Pons (tissue), 1 donor: Measurements from ENCODE around the gene ALDH2.
"Not testable (repeated sequence)": the region's sequence is repeated elsewhere in the genome, so short reads cannot be mapped to it uniquely, and the experiment has no call there.

Source experiments
- DNase-seq: peaks from one replicate; pipeline ENCODE4 v3.0.0-alpha.2; 2016; ENCODE audit warnings: low spot score

The ALDH2 gene

DNA sequence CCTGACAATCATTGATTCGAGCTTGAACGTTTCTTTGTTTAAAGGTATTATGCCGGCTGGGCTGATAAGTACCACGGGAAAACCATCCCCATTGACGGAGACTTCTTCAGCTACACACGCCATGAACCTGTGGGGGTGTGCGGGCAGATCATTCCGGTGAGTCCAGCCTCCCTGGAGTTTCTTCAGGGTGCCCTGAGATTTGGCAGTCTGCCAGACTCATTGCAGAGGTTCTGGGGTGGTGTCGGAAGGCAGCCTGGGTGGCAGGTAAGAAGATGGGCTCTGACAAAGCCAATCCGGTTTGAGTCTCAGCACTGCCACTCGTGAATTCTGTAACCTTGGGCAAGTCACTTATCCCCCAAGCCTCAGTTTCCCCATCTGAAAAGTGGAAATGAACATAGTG, 23.0 kb downstream of the ALDH2 start:
- no peak for DNase-seq

DNA sequence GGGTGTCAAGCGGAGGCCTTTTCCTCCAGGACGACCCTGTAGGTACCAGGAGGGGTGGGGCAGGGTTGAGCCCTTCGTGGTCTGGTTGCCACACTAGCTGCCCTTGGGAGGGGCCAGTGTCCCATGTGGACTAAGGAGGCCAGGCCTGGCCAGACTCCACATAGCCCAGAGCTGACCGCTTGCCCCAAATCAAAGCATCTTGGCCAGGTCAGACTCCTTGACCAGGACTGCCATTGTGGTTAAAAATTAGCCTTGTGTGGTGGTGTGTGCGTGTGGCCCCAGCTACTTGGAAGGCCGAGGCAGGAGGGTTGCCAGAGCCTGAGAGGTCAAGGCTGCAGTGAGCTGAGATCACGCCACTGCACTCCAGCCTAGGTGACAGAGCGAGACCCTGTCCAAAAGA, 24.8 kb downstream of the ALDH2 start:
- no peak for DNase-seq

DNA sequence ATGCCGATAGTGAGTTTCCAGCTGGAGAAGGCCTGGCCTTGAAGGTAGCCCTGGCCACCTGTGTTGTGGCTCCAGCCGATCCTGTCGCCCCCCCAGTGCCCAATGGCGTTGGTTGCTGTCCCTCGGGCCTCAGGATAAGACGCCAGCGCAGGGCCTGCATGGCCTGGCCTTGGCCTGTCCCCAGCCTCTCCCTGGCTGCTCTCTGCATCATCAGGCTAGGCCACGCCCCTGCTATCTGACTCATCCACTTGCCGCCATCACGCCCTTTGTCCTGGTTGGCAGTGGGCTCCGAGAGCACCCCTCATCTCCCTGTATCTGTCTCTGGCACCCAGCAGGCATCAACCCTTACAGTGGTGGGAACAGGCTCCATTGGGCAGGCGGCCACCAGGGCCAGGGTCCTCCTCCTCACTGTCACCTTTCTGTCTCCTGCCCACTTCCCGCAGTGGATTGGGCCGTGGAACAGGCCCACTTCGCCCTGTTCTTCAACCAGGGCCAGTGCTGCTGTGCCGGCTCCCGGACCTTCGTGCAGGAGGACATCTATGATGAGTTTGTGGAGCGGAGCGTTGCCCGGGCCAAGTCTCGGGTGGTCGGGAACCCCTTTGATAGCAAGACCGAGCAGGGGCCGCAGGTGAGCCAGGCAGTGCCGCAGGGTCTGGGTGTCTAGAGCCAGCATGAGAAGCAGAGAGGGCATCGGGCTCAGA, 25.6 kb downstream of the ALDH2 start:
- no peak for DNase-seq

DNA sequence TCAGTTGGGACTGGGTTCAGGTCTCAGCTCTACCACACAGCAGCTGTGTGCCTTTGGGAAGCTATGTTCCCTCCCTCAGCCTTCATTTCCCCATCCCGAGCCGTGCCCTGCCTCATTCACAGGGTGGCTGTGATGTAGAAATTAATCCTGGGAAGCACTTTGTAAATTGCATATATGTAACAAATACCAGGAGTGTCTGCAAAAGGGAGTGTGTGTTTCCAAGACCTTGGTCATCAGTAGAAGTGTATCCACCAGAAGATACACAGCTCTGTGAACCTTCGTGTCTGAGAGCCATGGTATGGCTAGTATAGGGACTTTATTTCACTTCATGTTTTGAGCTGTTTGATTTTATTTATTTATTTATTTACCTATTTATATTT, 26.1 kb downstream of the ALDH2 start:
- DNase-seq: no peak

DNA sequence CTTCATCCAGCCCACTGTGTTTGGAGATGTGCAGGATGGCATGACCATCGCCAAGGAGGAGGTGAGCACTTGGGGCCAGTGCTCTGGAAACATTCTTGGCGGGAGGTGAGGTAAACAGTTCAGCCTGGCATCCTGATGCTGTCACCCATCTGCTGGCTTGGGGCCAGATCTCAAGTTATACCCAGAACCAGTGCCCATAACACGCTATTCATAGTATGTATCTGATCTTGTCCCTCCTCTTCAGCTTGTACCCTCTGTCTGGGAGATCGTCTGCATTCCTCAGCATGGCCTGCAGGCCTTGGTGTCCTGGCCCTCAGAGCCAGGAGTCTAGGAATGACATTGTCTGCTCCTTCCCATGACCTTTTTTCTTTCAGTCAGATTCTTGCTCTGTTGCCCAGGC, 31.4 kb downstream of the ALDH2 start:
- DNase-seq: no peak

DNA sequence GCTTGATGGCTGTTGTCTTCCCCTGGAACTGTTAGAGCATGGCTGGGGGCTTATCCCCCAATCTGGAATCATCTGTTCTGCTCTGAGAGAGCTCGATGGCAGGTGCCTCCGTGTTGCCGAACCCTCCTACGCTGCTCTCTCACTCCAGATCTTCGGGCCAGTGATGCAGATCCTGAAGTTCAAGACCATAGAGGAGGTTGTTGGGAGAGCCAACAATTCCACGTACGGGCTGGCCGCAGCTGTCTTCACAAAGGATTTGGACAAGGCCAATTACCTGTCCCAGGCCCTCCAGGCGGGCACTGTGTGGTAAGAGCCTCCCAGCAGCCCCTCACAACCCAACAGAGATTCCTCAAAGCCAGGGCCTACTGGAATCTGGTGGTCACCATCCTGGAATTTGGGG, 33.0 kb downstream of the ALDH2 start:
- DNase-seq: no peak

DNA sequence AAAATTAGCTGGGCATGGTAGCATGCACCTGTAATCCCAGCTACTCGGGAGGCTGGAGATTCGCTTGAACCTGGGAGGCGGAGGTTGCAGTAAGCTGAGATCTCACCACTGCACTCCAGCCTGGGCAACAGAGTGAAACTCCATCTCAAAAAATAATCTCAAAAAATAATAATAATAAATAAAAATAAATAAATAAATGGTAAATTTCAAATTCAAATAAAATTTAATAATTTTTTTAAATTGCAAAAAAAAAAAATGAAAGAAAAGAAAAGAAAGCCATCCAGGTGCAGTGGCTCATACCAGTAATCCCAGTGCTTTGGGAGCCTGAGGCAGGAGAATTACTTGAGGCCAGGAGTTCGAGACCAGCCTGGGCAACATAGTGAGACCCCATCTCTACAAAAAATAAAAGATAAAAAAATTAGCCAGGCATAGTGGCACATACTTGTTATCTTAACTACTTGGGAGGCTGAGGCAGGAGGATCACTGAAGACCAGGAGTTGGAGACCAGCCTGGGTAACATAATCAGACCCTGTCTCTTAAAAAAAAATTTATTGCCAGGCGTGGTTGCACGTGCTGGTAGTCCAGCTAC, 36.4 kb downstream of the ALDH2 start:
- DNase-seq: no peak

DNA sequence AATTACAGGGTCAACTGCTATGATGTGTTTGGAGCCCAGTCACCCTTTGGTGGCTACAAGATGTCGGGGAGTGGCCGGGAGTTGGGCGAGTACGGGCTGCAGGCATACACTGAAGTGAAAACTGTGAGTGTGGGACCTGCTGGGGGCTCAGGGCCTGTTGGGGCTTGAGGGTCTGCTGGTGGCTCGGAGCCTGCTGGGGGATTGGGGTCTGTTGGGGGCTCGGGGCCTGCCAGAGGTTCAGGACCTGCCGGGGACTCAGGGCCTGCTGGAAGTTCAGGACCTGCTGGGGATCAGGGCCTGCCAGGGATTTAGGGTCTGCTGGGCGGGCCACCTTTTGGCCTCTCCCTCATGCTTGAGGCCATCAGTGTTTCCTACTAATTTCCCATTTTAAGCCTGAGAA, 37.1 kb downstream of the ALDH2 start:
- DNase-seq: no peak

DNA sequence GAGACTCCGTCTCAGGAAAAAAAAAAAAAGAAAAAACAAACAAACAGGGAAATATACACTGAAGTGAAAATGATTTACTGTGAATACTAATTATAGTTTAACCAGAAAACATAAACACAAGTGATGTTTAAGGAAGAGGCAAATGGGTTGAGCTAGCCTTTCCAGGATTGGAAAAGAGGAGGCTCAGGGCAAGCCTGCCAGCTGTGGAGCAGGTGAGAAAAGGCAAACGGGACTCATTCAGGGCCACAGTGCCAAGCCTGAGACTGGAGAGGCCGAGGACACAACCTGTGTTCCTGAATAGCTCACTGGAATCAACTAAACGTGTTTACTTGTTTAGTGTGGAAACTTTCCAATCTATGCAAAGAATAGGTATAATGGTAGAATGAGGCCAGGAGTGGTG, 39.6 kb downstream of the ALDH2 start:
- no peak for DNase-seq

DNA sequence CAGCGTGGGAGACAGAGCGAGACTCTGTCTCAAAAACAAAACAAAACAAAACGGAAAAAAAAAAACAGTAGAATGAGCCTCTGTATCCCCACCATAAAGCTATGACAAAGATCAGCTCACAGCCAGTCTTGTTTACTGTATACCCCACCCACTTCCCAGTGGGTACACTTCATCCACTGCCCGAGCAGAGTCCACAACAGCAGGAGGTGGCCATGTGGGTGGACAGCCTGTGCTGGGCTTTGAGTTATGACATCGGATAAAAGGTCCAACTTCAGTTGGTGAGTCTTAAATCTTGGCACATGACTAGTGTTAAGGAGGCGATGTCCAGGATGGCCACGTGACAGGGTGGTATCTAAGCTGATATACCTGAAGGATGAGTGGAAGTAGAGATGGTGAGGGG, 40.5 kb downstream of the ALDH2 start:
- no peak for DNase-seq

DNA sequence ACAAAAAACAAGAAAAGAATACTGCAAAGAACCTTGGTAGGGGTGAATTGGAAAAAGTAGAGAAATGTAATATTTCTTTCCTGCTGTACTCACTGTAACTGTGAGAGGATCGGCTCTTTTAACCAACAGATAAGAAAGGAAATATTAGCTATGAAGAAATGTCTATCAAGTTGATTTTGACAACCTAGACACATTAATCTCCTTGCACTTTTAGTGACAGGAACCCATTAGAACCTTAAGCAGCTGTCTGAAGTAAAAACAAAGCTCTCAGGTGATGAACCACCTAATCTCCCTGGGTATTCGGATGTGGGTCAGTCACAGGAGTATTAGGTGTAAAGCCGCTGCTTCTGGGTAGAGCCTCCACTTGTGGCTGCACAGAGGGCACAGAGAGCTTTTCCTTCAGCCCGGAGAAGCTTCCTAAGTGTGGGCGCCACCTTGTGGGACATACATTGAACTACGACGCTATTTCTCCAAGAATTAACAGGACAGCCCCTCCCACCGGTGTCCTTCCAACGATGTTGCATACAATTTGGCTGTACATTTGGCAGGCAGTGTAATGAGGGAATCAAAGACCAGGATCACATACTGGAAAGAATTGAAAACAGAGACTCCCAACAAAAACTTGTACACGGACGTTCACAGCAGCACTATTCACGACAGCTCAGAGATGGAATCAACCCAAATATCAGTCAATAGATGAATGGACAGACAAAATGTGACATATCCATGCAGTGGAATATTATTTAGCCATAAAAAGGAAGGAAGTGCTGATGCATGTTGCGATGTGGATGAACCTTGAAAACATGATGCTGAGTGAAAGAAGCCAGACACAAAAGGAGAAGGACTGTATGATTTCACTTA, 46.4 kb downstream of the ALDH2 start:
- peak; percentile 87 for DNase-seq

DNA sequence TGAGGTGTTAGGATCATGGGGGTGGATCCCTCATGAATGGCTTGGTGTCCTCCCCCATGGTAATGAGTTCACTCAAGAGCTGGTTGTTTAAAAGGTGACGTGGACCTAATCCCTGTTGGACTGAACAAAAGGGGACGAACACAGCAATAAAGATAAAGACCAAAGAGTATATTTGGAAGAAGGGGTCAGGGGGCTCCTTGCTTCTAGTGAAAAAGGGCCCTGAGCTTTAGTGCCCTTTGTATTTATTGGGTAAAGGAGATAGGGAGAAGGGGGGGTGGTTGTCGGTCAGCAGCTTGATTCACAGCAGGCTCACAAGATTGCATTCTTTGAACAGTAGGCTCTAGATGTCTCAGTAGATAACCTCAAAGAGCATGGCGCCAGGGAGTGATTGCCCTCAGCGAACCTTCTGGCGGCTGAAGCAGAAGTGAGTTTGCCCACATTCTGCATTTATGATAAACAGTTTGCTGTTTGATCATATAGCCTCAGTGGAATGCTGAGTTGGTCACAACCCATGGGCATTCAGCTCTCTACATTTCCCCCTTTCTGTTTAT, 49.4 kb downstream of the ALDH2 start:
- no peak for DNase-seq

DNA sequence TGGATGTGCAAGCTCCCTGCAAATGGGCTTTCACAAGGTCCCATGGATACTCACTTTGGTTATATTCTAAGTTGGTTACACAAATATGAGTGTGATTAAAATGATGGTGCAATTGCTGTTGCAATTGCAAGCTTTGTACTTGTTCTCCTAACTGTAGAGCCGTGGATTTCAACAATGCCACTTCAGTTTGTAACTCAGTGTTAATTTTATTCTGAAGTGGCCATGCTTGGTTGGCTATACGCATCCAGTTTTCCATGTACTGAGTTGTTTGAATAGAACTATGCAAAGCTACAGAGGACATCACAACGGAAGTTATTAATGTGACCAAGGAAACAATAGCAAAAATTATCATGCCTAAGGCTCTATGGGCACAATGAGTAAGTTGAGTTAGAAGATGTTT, 50.2 kb downstream of the ALDH2 start:
- not testable (repeated sequence) for DNase-seq

DNA sequence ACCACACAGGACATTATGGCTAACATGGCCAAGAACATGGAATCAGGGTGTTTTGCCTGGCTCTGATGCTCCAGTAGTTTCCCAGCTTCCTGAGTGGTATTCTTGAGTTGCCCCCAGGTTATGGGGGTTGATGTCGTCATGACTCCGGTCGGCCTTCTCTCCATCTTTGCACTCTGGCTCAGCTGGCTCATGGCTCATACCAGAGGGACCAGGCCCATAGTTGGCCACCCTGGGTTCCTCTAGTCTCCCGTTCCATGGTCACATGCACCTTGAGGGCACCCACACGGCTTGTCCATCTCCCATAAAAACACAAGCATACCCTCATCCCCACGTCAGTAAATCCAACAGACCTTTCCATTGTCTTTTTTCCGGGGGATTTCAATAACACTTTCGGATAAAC, 51.6 kb downstream of the ALDH2 start:
- no peak for DNase-seq

DNA sequence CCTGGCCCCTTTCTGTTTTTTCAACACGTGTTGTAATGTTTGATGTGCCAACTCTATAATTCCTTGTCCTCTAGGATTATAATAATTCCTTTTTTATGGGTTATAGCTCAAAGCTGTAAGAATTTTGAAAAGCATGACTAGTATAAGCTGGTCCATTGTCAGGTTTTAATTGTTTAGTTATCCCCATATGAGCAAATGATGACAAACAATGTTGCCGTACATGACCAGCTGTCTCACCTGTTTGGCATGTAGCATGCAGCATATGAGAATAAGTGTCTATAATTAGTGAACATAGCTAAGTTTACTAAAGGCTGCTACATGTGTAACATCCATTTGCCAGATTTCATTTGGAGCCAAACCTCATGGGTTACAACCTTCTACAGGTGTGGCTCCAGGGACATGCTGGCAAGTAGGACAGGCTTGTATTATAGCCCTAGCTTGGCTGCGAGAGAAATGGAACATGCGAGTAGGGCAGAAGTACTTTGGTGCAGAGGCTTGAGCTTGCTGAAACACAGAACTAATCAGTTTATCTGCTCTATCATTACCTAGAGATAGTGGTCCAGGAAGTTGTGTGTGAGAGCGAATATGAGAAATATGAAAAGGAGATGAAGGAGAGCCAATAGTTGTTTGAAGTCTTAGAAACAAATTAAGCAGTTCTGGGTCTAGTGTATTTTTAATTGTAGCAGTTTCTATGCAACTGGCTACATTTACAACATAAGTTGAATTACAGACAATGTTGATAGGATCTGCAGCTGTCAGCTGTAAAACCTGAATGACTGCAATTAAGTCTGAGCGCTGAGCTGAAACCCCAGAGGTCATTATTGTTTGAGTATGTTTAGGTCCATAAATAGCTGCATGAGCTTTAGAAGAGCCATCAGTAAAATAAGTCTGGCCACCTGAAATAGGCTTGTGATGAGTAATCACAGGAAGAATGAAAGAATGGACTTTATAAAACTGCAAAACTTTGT, 52.7 kb downstream of the ALDH2 start:
- no peak for DNase-seq

DNA sequence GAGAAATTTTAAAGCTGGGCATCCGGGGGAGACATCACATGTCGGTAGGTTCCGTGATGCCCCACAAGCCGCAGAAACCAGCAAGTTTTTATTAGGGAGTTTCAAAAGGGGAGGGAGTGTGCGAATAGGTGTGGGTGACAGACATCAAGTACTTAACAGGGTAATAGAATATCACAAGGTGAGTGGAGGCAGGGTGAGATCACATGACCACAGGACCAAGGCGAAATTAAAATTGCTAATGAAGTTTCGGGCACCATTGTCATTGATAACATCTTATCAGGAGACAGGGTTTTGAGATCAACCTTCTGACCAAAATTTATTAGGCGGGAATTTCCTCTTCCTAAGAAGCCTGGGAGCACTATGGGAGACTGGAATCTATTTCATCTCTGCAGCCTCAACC, 54.1 kb downstream of the ALDH2 start:
- DNase-seq: not testable (repeated sequence)

DNA sequence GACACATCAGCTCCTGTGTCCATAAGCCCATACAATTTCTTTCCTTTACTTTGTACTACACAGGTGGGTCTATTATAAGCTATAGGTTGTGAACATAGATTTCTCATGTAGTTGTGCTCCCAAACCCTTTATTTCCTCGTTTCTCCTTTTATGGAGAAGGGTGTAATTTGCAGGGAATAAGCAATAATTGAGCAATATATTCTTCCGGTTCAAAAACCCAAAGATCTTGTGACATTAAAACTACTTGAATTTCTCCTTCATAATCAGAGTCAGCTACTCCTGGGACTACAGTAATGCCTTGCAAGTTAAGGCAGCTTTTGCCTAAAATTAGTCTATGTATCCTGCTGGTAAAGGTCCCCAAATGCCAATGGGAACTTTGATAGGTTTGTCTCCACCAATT, 56.2 kb downstream of the ALDH2 start:
- no peak for DNase-seq

DNA sequence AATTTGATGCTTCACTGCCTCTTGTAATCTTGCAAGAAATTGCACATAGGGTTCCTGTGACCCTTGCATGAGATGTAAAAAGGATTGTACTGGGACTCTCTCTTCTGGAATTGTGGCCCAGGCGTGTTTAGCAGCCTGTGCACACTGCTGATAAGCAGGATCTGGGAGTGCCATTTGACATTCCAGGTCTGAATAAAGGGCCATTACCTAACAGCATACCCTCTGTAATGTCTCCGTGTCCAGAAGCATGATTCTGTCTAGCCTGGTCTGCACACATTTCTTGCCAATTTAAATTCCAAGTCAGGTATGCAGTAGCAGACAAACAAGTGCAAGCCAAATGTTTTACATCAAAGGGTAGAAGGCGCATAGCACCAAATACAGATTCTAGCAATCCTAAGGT, 57.2 kb downstream of the ALDH2 start:
- DNase-seq: no peak

DNA sequence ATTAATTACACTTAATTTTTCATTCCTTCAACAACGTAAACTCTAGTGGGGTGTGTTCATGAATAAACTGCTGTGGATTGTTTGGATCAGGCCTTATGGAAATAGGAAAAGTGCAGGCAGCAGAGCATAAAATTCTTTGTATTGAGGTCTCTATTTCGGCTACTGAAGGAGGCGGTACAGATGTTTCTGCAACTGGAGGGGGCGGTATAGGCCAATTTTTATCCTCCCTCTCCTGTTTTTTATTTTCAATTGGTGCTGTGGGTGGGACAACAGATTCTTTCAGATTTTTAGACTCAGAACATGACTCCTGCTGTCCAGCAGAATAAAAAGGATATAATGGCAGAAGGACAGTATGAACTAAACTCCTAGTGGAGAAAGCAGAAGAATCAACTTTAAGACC, 57.6 kb downstream of the ALDH2 start:
- not testable (repeated sequence) for DNase-seq

DNA sequence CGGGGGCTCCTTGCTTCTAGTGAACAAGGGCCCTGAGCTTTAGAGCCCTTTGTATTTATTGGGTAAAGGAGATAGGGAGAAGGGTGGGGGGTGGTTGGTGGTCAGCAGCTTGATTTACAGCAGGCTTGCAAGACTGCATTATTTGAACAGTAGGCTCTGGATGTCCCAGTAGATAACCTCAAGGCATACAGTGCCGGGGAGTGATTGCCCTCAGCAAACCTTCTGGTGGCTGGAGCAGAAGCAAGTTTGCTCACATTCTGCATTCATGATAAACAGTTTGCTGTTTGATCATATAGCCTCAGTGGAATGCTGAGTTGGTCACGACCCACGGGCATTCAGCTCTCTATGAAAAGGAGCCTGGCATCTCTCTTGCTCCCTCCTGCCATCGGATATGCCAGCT, 58.8 kb downstream of the ALDH2 start:
- no peak for DNase-seq

DNA sequence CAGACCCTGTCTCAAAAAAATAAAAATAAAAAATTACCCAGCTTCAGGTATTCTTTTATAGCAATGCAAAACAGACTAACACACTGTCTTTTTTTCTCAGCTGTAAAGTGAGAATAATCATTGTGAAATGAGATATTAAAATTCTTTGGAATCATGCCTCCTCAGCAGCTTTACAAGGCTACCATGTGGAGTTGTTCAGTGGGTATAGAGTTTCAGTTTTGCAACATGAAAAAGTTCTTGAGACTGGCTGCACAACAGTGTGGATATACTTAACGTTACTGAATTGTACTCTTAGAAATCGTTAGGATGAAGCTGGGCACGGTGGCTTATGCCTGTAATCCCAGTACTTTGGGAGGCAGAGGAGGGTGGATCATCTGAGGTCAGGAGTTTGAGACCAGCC, 59.6 kb downstream of the ALDH2 start:
- DNase-seq: no peak

DNA sequence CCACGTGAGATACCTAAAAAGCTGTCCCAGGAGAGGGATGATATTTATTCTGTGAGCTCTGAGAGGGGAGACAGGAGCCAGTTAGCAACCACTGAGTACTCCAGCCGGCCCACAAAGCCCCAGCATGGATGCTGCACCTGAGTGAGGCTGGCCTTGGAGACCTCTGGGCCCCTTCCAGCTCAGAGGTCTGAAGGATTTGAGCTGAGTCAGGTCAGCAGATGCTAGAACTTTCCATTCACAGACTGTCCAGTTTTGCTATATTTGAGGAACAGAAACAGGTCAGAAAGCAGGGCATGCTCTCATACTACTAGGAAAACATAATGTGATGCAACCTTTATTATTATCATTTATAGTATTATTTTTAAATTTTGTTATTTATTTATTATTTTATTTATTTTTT, 60.3 kb downstream of the ALDH2 start:
- DNase-seq: peak; percentile 25
